Gastroesophageal sphincter (tissue), 3 donors: ENCODE measurements around the gene C1QTNF12.

Experiments used
- EP300 ChIP-seq: sonication (generic); formaldehyde crosslinking; IDR thresholded peaks from one replicate; pipeline ENCODE4 v1.6.1; 2017; ENCODE audit warnings: antibody characterized with exemption, mild to moderate bottlenecking
- POLR2A ChIP-seq, 2 donors: fragments of 450-650 bp; IDR thresholded peaks; one replicate each; pipeline ENCODE4 v1.6.1; 2017; ENCODE audit warnings: antibody characterized with exemption in 2 of 2, mild to moderate bottlenecking in 2 of 2, moderate library complexity in 1 of 2
- POLR2AphosphoS5 ChIP-seq: sonication (generic); formaldehyde crosslinking; IDR thresholded peaks from one replicate; pipeline ENCODE4 v1.6.1; 2017; ENCODE audit warnings: antibody characterized with exemption
- TF ChIP-seq, protein P1 (sequence below), 4 experiments: fragments of 200-600 bp in 2 of 4; fragments of 450-650 bp in 2 of 4; sonication (generic) in 1 of 4; IDR thresholded peaks; one replicate each; pipeline ENCODE4 v1.5.1; 2017 to 2019; ENCODE audit warnings: antibody characterized with exemption in 4 of 4, mild to moderate bottlenecking in 2 of 4, moderate library complexity in 2 of 4

DNA sequence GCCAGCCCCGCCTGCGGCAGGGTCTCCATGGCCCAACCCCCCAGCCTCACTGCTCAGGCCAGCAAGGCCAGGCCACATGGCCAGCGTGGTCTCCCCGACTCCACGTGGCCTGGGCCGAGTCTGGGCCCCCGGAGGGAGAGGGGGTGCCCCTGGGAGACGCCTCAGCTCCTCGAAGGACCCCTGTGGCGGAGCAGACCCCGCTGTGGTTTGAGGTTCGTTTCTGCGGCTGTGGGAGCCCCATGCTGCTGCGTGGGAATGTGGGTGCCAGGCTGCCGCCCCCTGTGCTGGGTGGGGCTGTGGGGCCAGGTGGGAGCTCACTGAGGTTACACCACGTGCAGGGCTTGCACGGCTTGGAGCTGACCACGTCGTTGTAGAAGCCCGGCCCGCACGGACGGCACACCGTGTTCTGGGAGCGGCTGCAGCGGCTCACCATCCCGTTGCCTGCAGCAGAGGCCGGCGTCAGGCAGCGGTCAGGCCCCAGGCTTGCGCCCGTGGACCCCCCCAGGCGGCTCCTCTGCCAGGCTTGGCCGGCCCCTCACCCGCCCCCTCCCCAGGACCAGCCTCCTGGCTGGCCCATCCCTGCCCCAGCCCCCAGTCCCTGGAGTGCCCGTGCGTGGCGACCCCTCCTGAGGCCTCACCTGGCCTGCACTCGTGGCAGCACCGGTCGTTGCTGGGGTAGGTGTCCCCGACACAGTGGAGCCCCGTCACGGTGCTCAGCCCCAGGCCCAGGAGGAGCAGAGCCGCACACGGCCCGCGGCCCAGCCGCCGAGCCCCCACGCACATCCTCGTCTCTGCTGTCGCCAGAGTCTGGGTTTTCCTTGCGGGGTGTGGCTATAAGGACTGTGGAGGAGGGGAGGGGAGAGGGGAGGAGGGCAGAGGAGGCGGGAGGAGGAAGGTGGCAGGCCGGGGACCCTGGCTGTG, 32.9 kb downstream of the C1QTNF12 start, which contains the start of gene TNFRSF4:
- TF ChIP-seq POLR2A (IDR thresholded peaks at IDR 0.05) (no peak), POLR2AphosphoS5 (no peak), EP300 (no peak)
- TF ChIP-seq, protein P1, sequence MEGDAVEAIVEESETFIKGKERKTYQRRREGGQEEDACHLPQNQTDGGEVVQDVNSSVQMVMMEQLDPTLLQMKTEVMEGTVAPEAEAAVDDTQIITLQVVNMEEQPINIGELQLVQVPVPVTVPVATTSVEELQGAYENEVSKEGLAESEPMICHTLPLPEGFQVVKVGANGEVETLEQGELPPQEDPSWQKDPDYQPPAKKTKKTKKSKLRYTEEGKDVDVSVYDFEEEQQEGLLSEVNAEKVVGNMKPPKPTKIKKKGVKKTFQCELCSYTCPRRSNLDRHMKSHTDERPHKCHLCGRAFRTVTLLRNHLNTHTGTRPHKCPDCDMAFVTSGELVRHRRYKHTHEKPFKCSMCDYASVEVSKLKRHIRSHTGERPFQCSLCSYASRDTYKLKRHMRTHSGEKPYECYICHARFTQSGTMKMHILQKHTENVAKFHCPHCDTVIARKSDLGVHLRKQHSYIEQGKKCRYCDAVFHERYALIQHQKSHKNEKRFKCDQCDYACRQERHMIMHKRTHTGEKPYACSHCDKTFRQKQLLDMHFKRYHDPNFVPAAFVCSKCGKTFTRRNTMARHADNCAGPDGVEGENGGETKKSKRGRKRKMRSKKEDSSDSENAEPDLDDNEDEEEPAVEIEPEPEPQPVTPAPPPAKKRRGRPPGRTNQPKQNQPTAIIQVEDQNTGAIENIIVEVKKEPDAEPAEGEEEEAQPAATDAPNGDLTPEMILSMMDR (IDR thresholded peaks at IDR 0.05), result no peak
